Left ventricle myocardium inferior (tissue), 1 donor: Measurements from ENCODE around the gene FAXDC2. TPM values are rescaled to one million over a fixed set of nuclear protein-coding genes. Genes with fewer than 3 reads are reported as not detected.

ENCODE experiments used
- DNase-seq: peaks from one replicate; pipeline ENCODE4 v3.0.0-alpha.2; 2020
- H3K27ac ChIP-seq: fragments of 200-600 bp; replicated peaks from 2 replicates; pipeline ENCODE4 v1.8.0; 2021
- H3K27me3 ChIP-seq: fragments of 200-600 bp; 2 replicates; pipeline ENCODE4 v1.8.0; 2021; ENCODE audit warnings: low read depth
- H3K36me3 ChIP-seq: fragments of 200-600 bp; 2 replicates; pipeline ENCODE4 v1.8.0; 2021
- H3K4me1 ChIP-seq: fragments of 200-600 bp; 2 replicates; pipeline ENCODE4 v1.8.0; 2021
- H3K4me3 ChIP-seq: fragments of 200-600 bp; 2 replicates; pipeline ENCODE4 v1.8.0; 2021; ENCODE audit warnings: mild to moderate bottlenecking, moderate library complexity
- H3K9me3 ChIP-seq: fragments of 200-600 bp; replicated peaks from 2 replicates; pipeline ENCODE4 v1.8.0; 2021
- intact Hi-C: fragments of 100-400 bp; cut with micrococcal nuclease; formaldehyde crosslinking; loops from one replicate; pipeline ENCODE4 v1.11.0; 2022
- total RNA-seq: library from RNA; stranded (reverse); fragmentation: NEBNext Ultra II Directional; extraction: Animal tissue kit (Norgen Biotek cat#: 25700); gene quantifications from one replicate; pipeline ENCODE4 v1.2.1, GENCODE V29; 2021
- TF ChIP-seq, protein P1 (sequence below): fragments of 200-600 bp; IDR thresholded peaks from 2 replicates; pipeline ENCODE4 v1.8.0; 2021; ENCODE audit warnings: antibody characterized with exemption, mild to moderate bottlenecking, borderline replicate concordance
- donor health status: DM: no; HTN: yes; CAD: no; lungs with severe emphysema.

FAXDC2 gene
- total RNA-seq, 1 donor from 2014 or later = 23.5 TPM

DNA sequence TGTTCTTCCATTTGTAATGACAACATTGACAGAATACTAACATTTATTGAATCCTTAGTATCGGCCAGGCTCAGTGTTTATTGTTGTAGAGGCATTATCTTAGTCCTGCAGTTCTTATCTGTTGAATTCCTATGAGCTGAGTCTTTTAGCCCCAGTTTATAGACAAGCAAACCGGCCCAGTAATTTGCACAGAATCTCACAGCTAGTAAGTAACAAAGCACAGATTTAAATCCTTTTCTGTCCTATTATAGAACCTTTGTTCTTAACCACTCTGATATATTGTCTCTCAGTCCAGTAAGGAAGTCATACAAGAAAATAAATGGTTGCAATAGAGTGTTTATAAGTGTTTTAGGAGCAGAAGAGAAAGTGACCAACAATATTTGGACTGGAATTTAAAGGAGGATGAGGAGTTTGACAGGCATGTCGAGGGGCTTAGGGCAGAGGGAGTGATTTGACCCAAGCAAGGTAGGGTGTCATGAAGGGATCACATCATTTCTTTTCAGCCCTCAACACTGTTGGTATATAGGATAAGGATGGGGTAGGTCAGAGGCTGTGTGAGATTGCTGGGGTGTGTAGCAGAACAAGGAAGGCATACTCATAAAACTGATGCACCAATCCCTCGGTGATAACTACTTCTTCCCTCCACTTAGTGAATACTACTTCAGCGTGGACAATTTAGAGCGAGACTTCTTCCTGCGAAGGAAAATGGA lies 55.7 kb downstream of the FAXDC2 start:
- Histone ChIP-seq H3K27me3 (no peaks in the 10 kb centered on the region), H3K4me1 (peaks cover 59% of the 10 kb centered on the region), H3K4me3 (peak overlapping the region; percentile 15), H3K27ac (peak overlapping the region; percentile 70), H3K36me3 (peaks cover 81% of the 10 kb centered on the region), H3K9me3 (no peaks in the 10 kb centered on the region)
- TF ChIP-seq, protein P1, sequence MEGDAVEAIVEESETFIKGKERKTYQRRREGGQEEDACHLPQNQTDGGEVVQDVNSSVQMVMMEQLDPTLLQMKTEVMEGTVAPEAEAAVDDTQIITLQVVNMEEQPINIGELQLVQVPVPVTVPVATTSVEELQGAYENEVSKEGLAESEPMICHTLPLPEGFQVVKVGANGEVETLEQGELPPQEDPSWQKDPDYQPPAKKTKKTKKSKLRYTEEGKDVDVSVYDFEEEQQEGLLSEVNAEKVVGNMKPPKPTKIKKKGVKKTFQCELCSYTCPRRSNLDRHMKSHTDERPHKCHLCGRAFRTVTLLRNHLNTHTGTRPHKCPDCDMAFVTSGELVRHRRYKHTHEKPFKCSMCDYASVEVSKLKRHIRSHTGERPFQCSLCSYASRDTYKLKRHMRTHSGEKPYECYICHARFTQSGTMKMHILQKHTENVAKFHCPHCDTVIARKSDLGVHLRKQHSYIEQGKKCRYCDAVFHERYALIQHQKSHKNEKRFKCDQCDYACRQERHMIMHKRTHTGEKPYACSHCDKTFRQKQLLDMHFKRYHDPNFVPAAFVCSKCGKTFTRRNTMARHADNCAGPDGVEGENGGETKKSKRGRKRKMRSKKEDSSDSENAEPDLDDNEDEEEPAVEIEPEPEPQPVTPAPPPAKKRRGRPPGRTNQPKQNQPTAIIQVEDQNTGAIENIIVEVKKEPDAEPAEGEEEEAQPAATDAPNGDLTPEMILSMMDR = no peak
- DNase-seq = no peak
- intact Hi-C loops = no loop called here

DNA sequence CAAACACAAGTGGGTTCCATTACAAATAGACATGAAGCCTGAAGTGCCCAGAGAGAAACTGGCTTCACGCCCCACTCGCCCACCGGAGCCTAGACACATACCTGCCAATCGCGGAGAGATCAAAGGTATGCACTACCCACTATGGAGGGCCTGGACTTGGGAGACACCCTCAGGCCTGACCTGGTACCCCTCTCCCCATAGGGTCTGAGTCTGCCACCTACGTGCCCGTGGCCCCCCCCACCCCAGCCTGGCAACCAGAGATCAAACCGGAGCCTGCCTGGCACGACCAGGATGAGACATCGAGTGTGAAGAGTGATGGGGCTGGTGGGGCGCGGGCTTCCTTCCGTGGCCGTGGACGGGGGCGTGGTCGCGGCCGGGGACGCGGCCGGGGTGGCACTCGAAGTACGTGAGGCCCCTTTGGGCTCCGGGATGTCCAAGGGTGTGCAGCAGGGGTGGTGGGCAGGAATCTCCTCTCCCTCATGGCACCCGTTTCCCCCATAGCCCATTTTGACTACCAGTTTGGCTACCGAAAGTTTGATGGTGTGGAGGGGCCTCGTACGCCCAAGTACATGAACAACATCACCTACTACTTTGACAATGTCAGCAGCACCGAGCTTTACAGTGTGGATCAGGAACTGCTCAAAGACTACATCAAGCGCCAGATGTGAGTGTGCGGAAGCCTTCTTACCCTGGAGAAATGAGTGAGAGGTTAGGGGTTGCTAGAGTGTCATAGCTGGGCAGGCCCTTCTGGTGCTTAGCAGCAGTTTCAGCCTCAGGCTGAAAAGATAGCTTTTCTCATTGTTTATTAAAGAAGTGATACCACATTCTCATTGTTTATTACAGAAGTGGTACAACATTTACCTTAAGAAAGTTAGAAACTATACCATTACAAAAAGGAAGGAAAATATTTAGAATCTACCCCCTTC lies 56.5 kb downstream of the FAXDC2 start:
- Histone ChIP-seq H3K36me3 (peaks cover 73% of the 10 kb centered on the region), H3K9me3 (no peaks in the 10 kb centered on the region), H3K27ac (peak overlapping the region; percentile 70), H3K4me3 (peak overlapping the region; percentile 15), H3K4me1 (peaks cover 60% of the 10 kb centered on the region), H3K27me3 (no peaks in the 10 kb centered on the region)
- TF ChIP-seq, protein P1 = no peak
- DNase-seq = no peak
- intact Hi-C loops = no loop called here

DNA sequence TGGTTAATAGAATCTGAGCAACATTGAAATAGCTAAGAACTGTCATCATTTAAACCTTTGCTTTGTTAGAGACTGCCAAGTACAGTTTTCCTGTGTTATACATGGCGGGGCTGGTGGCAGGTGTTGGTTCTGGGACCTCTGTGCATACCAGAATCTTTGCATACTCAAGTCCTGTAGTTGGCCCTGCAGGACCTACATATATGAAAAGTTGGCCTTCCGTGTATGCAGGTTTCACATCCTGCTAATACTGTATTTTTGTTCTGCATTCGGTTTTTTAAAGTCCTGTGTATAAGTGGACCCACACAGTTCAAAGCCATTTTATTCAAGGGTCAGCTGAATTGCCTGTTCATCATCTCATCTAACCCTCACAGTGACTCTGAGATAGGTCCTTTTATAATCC lies 58.9 kb downstream of the FAXDC2 start:
- no peak overlapping the region for H3K4me3 ChIP-seq
- H3K27me3 ChIP-seq = no peaks in the 10 kb centered on the region
- H3K9me3 ChIP-seq = no peaks in the 10 kb centered on the region
- no peak for DNase-seq
- H3K36me3 ChIP-seq = peaks cover 51% of the 10 kb centered on the region
- intact Hi-C loops = no loop called here
- no peak overlapping the region for H3K27ac ChIP-seq
- H3K4me1 ChIP-seq = peaks cover 68% of the 10 kb centered on the region
- TF ChIP-seq, protein P1 = no peak

DNA sequence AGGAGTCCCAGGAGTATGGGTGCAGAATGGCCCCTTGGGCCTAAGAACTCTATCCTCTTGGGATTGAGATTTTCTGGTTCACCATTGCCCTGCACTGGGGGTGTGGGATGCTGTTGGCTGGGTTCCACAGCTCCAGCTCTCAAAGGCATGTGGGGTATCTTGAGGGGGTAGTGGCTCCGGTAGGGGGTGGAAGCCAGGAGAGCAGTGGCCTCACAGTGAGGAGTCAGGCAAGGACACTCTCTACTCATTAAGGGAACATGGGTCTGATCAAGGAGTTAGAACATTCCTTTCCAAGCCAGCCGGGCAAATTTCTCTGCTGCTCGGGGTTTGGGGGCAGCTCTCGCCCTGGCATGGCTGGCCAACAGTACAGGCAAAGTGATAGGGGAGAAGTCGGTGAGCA lies 62.2 kb downstream of the FAXDC2 start:
- DNase-seq = no peak
- no peaks in the 10 kb centered on the region for H3K9me3 ChIP-seq
- peaks cover 27% of the 10 kb centered on the region for H3K36me3 ChIP-seq
- H3K4me1 ChIP-seq = peaks cover 73% of the 10 kb centered on the region
- no peaks in the 10 kb centered on the region for H3K27me3 ChIP-seq
- H3K27ac ChIP-seq = peak overlapping the region; percentile 69
- no peak overlapping the region for H3K4me3 ChIP-seq
- intact Hi-C loops = no loop called here
- TF ChIP-seq, protein P1 = no peak

GRCh38 chr5:154786414-154786813 lies 64.0 kb downstream of the FAXDC2 start:
- H3K36me3 ChIP-seq = peaks cover 9% of the 10 kb centered on the region
- H3K27me3 ChIP-seq = no peaks in the 10 kb centered on the region
- peaks cover 78% of the 10 kb centered on the region for H3K4me1 ChIP-seq
- no peak for DNase-seq
- peak overlapping the region; percentile 27 for H3K27ac ChIP-seq
- intact Hi-C loops = no loop called here
- no peak overlapping the region for H3K4me3 ChIP-seq
- TF ChIP-seq, protein P1 = no peak
- no peaks in the 10 kb centered on the region for H3K9me3 ChIP-seq
